ENCODE results near the gene HOXA11. TPM values are rescaled to one million over a fixed set of nuclear protein-coding genes. Genes with fewer than 3 reads are reported as not detected.

Gene HOXA11
- total and polyA plus RNA-seq, 2 donors from 2014 or later, result 5.2 to 5.5 TPM

- no peaks in the 10 kb centered on the region for H3K27me3 ChIP-seq (ENCODE audit: control insufficient read depth, insufficient read depth, low read length)
- H3K36me3 ChIP-seq (ENCODE audit: control insufficient read depth in 2 of 3, insufficient read depth in 3 of 3, low read length in 3 of 3), result no peaks in the 10 kb centered on the region
- no peak for TF ChIP-seq CTCF (IDR thresholded peaks at IDR 0.05; ENCODE audit: borderline replicate concordance, extremely low read depth, insufficient read depth)
- H3K27ac ChIP-seq (ENCODE audit: low read depth in 2 of 2, low read length in 2 of 2), result peak overlapping the region; percentile 60 to 94
- H3K4me1 ChIP-seq (ENCODE audit: control insufficient read depth in 2 of 3, insufficient read depth in 2 of 3, low read depth in 1 of 3, low read length in 3 of 3), result peaks cover 0 to 6% (median 0%) of the 10 kb centered on the region in 3 donors
- peak overlapping the region in 1 of 3 donors; percentile 31 for H3K4me3 ChIP-seq (ENCODE audit: low read length in 3 of 3)
- H3K9ac ChIP-seq (ENCODE audit: low read length in 3 of 3), result peak overlapping the region in 2 of 3 donors; percentile 26 to 42
- DNase-seq (peak in 4 of 5 donors; percentile 61 to 73 (median 68)), FAIRE-seq (no peak)
- intact Hi-C loops (cut with DNase I), result no loop called here
- H3K9me3 ChIP-seq (ENCODE audit: control insufficient read depth in 2 of 3, insufficient read depth in 1 of 3, low read length in 3 of 3), result no peaks in the 10 kb centered on the region
These were observed 4.3 kb downstream of the HOXA11 start for GRCh38 chr7:27180431-27181420.

GRCh38 chr7:27179503-27180430 lies 5.3 kb downstream of the HOXA11 start:
- DNase-seq, result peak; percentile 93 to 97 (median 95)
- Histone ChIP-seq H3K27me3 (ENCODE audit: control insufficient read depth, insufficient read depth, low read length) (no peaks in the 10 kb centered on the region), H3K4me1 (ENCODE audit: control insufficient read depth in 2 of 3, insufficient read depth in 2 of 3, low read depth in 1 of 3, low read length in 3 of 3) (peaks cover 0 to 4% (median 0%) of the 10 kb centered on the region in 3 donors), H3K9ac (ENCODE audit: low read length in 3 of 3) (peak overlapping the region; percentile 56 to 74 (median 63)), H3K36me3 (ENCODE audit: control insufficient read depth in 2 of 3, insufficient read depth in 3 of 3, low read length in 3 of 3) (no peaks in the 10 kb centered on the region), H3K4me3 (ENCODE audit: low read length in 3 of 3) (peak overlapping the region; percentile 67 to 86 (median 68)), H3K9me3 (ENCODE audit: control insufficient read depth in 2 of 3, insufficient read depth in 1 of 3, low read length in 3 of 3) (no peaks in the 10 kb centered on the region), H3K27ac (ENCODE audit: low read depth in 2 of 2, low read length in 2 of 2) (peak overlapping the region; percentile 60 to 94)
- TF ChIP-seq CTCF (IDR thresholded peaks at IDR 0.05; ENCODE audit: borderline replicate concordance, extremely low read depth, insufficient read depth), result peak; percentile 75
- no peak for FAIRE-seq
- intact Hi-C loops (cut with DNase I), result loop anchor here (10.0 kb wide), 1 partner anchor 1325 kb away; no protein-coding TSS in a partner anchor

GRCh38 chr7:27179030-27179429 lies 6.0 kb downstream of the HOXA11 start:
- Histone ChIP-seq H3K36me3 (ENCODE audit: control insufficient read depth in 2 of 3, insufficient read depth in 3 of 3, low read length in 3 of 3) (no peaks in the 10 kb centered on the region), H3K9ac (ENCODE audit: low read length in 3 of 3) (peak overlapping the region; percentile 56 to 74 (median 63)), H3K27ac (ENCODE audit: low read depth in 2 of 2, low read length in 2 of 2) (peak overlapping the region; percentile 60 to 94), H3K4me3 (ENCODE audit: low read length in 3 of 3) (peak overlapping the region; percentile 67 to 86 (median 68)), H3K4me1 (ENCODE audit: control insufficient read depth in 2 of 3, insufficient read depth in 2 of 3, low read depth in 1 of 3, low read length in 3 of 3) (peaks cover 0 to 4% (median 0%) of the 10 kb centered on the region in 3 donors), H3K9me3 (ENCODE audit: control insufficient read depth in 2 of 3, insufficient read depth in 1 of 3, low read length in 3 of 3) (no peaks in the 10 kb centered on the region), H3K27me3 (ENCODE audit: control insufficient read depth, insufficient read depth, low read length) (no peaks in the 10 kb centered on the region)
- no peak for TF ChIP-seq CTCF (IDR thresholded peaks at IDR 0.05; ENCODE audit: borderline replicate concordance, extremely low read depth, insufficient read depth)
- FAIRE-seq (no peak), DNase-seq (peak in 2 of 5 donors; percentile 31 to 42)
- intact Hi-C loops (cut with DNase I), result loop anchor here (10.0 kb wide), 1 partner anchor 1324 kb away; no protein-coding TSS in a partner anchor

Data from kidney (tissue), 14 donors.